Nasal cavity respiratory epithelium epithelial cell of viscerocranial mucosa (primary cell): Measurements from ENCODE around the gene MNDA. TPM values are rescaled to one million over a fixed set of nuclear protein-coding genes. Genes with fewer than 3 reads are reported as not detected.

Experiments used
- total RNA-seq: library from RNA; depleted of rRNA; stranded (reverse); fragments of >200 nt; gene quantifications from 2 replicates; pipeline ENCODE4 v1.2.3, GENCODE V29; 2014

The MNDA gene
- total RNA-seq = not detected in 2 replicates

GRCh38 chr1:158830904-158831507 is at the start of gene MNDA:
Gene MNDA (plus strand): TSS chr1:158831351. CDS start chr1:158842154, 10,803 bp downstream.

Other genes starting within 250 kb of the MNDA start
- not detected in 2 replicates for gene OR10Z1, start 226.1 kb upstream of the MNDA start, total RNA-seq
- gene SPTA1, start 144.6 kb upstream of the MNDA start, total RNA-seq = not detected in 2 replicates
- gene OR6K2, start 130.7 kb upstream of the MNDA start, total RNA-seq = not detected in 2 replicates
- not detected in 2 replicates for gene OR6K3, start 110.6 kb upstream of the MNDA start, total RNA-seq
- not detected in 2 replicates for gene OR6K6, start 76.6 kb upstream of the MNDA start, total RNA-seq
- gene OR6N1, start 59.2 kb upstream of the MNDA start, total RNA-seq = not detected in 2 replicates
- gene OR6N2, start 50.1 kb upstream of the MNDA start, total RNA-seq = not detected in 2 replicates
- gene PYHIN1, start 100.2 kb downstream of the MNDA start, total RNA-seq = 0.21 TPM in 1 of 2 replicates, not detected in the other
- gene IFI16, start 178.6 kb downstream of the MNDA start, total RNA-seq = 94.0 and 141 TPM in 2 replicates
- not detected in 2 replicates for gene AIM2, start 245.4 kb downstream of the MNDA start, total RNA-seq